ENCODE data around the gene MYO7B. TPM values are rescaled to one million over a fixed set of nuclear protein-coding genes. Genes with fewer than 3 reads are reported as not detected.

MYO7B gene
- total RNA-seq, 3 donors from 2014 or later, result 0.32 to 2.3 TPM; not detected in 1

GRCh38 chr2:127562936-127563335 is 27.5 kb downstream of the MYO7B start:
- no peak overlapping the region for H3K4me3 ChIP-seq
- H3K9me3 ChIP-seq, result no peaks in the 10 kb centered on the region
- H3K36me3 ChIP-seq, result no peaks in the 10 kb centered on the region
- DNase-seq (ENCODE audit: low spot score in 2 of 2), result no peak
- H3K27me3 ChIP-seq, result no peaks in the 10 kb centered on the region
- no peaks in the 10 kb centered on the region for H3K4me1 ChIP-seq
- TF ChIP-seq, protein P1, sequence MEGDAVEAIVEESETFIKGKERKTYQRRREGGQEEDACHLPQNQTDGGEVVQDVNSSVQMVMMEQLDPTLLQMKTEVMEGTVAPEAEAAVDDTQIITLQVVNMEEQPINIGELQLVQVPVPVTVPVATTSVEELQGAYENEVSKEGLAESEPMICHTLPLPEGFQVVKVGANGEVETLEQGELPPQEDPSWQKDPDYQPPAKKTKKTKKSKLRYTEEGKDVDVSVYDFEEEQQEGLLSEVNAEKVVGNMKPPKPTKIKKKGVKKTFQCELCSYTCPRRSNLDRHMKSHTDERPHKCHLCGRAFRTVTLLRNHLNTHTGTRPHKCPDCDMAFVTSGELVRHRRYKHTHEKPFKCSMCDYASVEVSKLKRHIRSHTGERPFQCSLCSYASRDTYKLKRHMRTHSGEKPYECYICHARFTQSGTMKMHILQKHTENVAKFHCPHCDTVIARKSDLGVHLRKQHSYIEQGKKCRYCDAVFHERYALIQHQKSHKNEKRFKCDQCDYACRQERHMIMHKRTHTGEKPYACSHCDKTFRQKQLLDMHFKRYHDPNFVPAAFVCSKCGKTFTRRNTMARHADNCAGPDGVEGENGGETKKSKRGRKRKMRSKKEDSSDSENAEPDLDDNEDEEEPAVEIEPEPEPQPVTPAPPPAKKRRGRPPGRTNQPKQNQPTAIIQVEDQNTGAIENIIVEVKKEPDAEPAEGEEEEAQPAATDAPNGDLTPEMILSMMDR (IDR thresholded peaks at IDR 0.05), result no peak
- TF ChIP-seq POLR2A (IDR thresholded peaks at IDR 0.05), result no peak
- no peak for TF ChIP-seq POLR2AphosphoS5 (IDR thresholded peaks at IDR 0.05)
- intact Hi-C loops (cut with DNase I; ENCODE audit: low total_unique reads), result no loop called here
- H3K27ac ChIP-seq, result no peak overlapping the region

DNA sequence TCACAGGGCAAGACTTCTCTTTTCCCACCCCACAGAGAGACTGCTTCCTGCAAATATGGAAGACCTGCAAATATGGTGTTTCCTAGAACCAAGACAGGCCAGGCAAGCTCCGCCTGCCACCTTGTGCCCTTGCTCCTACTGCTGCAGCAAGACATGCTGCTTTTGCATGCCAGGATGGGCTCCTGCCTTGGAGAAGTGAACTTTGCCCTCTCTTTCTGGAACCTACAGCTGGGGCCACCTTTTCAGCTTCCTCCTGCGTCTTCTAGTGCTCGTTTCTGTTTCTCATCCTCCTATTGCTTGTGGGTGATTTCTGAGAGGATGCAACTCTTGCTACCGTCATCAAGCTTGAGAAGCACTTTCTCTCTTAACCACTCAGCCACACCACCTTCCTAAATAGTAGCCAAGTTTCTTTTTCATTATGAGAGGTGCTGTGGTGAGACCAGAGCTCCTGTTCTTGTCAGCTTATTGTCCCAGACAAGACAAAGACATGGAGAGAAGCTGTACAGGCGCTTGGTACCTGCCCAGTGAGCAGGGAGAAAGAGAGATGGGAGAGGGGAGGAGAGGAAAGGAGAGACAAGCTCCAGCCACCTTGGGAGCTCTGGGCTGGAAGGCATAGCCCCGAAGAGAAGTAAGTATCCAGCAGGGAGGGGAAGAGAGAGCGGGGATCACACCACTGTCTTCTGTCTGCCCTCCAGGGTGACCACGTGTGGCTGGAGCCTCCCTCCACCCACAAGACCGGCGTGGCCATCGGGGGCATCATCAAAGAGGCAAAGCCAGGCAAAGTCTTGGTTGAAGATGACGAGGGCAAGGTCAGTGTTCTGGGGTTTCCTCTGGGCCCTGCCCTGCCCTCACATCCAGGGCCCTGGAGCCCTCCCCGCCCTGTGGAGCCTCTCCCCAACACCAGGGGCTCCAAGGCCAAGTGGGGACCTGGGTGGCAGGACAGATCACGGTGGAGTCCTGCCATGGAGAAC is 28.3 kb downstream of the MYO7B start:
- TF ChIP-seq POLR2AphosphoS5 (IDR thresholded peaks at IDR 0.05), result no peak
- TF ChIP-seq POLR2A (IDR thresholded peaks at IDR 0.05), result no peak
- TF ChIP-seq, protein P1 (IDR thresholded peaks at IDR 0.05), result no peak
- Histone ChIP-seq H3K27me3 (no peaks in the 10 kb centered on the region), H3K36me3 (no peaks in the 10 kb centered on the region), H3K27ac (no peak overlapping the region), H3K9me3 (no peaks in the 10 kb centered on the region), H3K4me1 (no peaks in the 10 kb centered on the region), H3K4me3 (no peak overlapping the region)
- intact Hi-C loops (cut with DNase I; ENCODE audit: low total_unique reads), result no loop called here
- DNase-seq (ENCODE audit: low spot score in 2 of 2), result no peak

DNA sequence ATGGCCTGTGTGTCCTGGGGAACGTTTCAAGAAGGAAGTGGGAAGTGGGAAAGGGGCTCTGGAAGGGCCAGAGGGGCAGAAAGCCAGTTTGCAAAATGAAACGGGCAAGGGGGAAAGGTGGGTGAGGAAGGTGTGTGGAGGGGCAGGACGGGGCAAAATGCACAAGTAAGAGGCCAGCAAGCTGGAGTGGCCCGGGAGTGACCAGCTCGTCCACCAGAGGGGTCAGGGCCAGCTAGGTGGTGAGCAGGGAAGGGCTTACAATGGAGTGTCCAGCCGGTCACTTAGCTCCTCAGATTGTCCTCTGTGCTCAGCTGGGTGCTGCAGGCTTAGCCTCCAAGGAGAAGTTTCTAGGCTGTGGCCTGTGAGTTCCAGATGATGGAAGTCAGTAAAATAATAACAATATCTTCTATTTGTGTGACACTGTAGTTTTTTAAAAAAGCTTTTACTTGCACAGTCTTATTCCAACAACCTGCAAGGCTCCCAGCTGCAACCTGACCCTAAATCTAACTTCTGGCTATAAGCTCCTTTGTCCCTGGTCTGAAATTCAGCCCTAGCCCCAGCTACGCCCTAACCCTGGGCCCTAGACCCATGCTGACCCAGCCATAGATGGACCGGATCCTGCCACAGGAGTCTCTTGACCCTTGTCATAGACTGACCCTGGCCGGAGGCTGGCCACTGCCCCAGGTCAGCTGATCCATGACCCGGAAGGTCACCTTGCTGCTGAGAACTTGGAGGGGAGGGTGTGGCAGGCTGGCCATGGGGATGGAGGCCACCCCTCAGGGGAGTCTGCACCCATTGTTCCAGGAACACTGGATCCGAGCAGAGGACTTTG is 29.2 kb downstream of the MYO7B start:
- Histone ChIP-seq H3K27me3 (no peaks in the 10 kb centered on the region), H3K4me1 (no peaks in the 10 kb centered on the region), H3K27ac (no peak overlapping the region), H3K9me3 (no peaks in the 10 kb centered on the region), H3K36me3 (no peaks in the 10 kb centered on the region), H3K4me3 (no peak overlapping the region)
- DNase-seq (ENCODE audit: low spot score in 2 of 2), result no peak
- intact Hi-C loops (cut with DNase I; ENCODE audit: low total_unique reads), result no loop called here
- TF ChIP-seq, protein P1 (IDR thresholded peaks at IDR 0.05), result no peak
- TF ChIP-seq POLR2A (IDR thresholded peaks at IDR 0.05), result no peak
- no peak for TF ChIP-seq POLR2AphosphoS5 (IDR thresholded peaks at IDR 0.05)

DNA sequence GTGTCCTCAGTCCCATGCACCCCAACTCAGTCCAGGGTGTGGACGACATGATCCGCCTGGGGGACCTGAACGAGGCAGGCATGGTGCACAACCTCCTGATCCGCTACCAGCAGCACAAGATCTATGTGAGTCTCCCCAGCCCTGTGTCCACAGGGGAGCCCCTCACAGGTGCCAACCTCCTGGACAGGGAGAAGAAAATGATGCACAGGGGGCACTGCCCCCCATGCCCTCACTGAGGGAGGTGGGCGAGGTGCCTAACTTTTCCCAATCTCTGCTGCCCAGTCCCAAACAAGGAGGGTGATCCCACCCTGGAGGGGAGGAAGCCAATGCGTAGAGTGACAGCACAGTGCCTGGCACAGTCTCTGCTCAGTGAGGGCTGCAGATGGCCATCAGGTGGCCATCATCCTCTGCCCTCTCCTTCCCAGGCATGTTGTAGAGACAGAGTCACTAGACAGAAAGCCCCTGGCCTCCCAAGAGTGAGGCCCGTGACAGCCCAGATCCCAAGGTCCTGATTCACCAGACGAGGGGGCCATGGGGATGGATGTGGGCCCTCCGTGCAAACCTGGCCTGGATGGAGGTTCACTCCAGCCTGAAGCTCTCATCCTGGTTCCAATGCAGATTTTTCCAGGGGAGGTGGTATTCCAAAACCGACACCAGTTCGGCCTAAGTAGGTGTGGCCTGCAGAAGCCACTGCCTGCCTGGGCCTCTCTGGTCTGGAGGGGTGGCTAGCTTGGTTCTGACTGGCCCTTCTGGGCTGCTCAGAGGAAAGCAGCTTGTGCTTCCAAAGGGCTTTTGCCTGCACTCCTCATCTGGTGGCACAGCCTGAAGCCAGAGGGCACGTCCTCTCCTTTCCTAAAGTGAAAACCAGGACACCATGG is 30.0 kb downstream of the MYO7B start:
- no peaks in the 10 kb centered on the region for H3K4me1 ChIP-seq
- H3K27me3 ChIP-seq, result no peaks in the 10 kb centered on the region
- intact Hi-C loops (cut with DNase I; ENCODE audit: low total_unique reads), result loop anchor here (2.0 kb wide), 1 partner anchor 47 kb away; no protein-coding TSS in a partner anchor
- H3K9me3 ChIP-seq, result no peaks in the 10 kb centered on the region
- no peak for DNase-seq (ENCODE audit: low spot score in 2 of 2)
- no peak overlapping the region for H3K4me3 ChIP-seq
- TF ChIP-seq POLR2A (IDR thresholded peaks at IDR 0.05) (no peak), POLR2AphosphoS5 (IDR thresholded peaks at IDR 0.05) (no peak)
- TF ChIP-seq, protein P1 (IDR thresholded peaks at IDR 0.05), result no peak
- no peaks in the 10 kb centered on the region for H3K36me3 ChIP-seq
- no peak overlapping the region for H3K27ac ChIP-seq

All from breast epithelium (tissue), 4 donors.